Measurements from ENCODE around the gene GHRHR.

GRCh38 chr7:30980194-30980593, 16.4 kb downstream of the GHRHR start:
- TF ChIP-seq, protein P1, sequence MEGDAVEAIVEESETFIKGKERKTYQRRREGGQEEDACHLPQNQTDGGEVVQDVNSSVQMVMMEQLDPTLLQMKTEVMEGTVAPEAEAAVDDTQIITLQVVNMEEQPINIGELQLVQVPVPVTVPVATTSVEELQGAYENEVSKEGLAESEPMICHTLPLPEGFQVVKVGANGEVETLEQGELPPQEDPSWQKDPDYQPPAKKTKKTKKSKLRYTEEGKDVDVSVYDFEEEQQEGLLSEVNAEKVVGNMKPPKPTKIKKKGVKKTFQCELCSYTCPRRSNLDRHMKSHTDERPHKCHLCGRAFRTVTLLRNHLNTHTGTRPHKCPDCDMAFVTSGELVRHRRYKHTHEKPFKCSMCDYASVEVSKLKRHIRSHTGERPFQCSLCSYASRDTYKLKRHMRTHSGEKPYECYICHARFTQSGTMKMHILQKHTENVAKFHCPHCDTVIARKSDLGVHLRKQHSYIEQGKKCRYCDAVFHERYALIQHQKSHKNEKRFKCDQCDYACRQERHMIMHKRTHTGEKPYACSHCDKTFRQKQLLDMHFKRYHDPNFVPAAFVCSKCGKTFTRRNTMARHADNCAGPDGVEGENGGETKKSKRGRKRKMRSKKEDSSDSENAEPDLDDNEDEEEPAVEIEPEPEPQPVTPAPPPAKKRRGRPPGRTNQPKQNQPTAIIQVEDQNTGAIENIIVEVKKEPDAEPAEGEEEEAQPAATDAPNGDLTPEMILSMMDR (IDR thresholded peaks at IDR 0.05): no peak
- TF ChIP-seq POLR2AphosphoS5 (IDR thresholded peaks at IDR 0.05): no peak
- no peak for TF ChIP-seq POLR2A (IDR thresholded peaks at IDR 0.05)
